HEK293 (cell line): ENCODE measurements around the gene PHGDH.
A peak's percentile ranks its signal among the peaks of the same experiment; 100 is the strongest.

Experiments
- EGR2 ChIP-seq: fragments of 450-650 bp; formaldehyde crosslinking; IDR thresholded peaks from 2 replicates; pipeline ENCODE4 v1.5.1; 2016; ENCODE audit warnings: low read depth, missing biosample characterization, missing genetic modification characterization
- GLI2 ChIP-seq: fragments of 450-650 bp; formaldehyde crosslinking; IDR thresholded peaks from 2 replicates; pipeline ENCODE4; 2017; ENCODE audit warnings: missing biosample characterization, missing genetic modification characterization, low read depth, borderline replicate concordance
- GLI4 ChIP-seq: fragments of 450-650 bp; formaldehyde crosslinking; IDR thresholded peaks from 2 replicates; pipeline ENCODE4 v1.5.1; 2016; ENCODE audit warnings: missing biosample characterization, missing genetic modification characterization
- HOXA7 ChIP-seq: sonication (generic); formaldehyde crosslinking; IDR thresholded peaks from 2 replicates; pipeline ENCODE4 v1.8.1; 2022; ENCODE audit warnings: missing genetic modification reagents, borderline replicate concordance
- HOXC10 ChIP-seq: sonication (generic); formaldehyde crosslinking; IDR thresholded peaks from 2 replicates; pipeline ENCODE4 v1.8.1; 2023; ENCODE audit warnings: mild to moderate bottlenecking, missing genetic modification reagents
- KLF1 ChIP-seq: fragments of 450-650 bp; formaldehyde crosslinking; IDR thresholded peaks from 2 replicates; pipeline ENCODE4 v1.5.1; 2016; ENCODE audit warnings: missing biosample characterization, missing genetic modification characterization
- KLF10 ChIP-seq: fragments of 450-650 bp; IDR thresholded peaks from 2 replicates; pipeline ENCODE4 v1.5.1; 2018; ENCODE audit warnings: missing biosample characterization, mild to moderate bottlenecking, missing genetic modification characterization
- KLF16 ChIP-seq: fragments of 450-650 bp; formaldehyde crosslinking; IDR thresholded peaks from 2 replicates; pipeline ENCODE4 v1.5.1; 2017; ENCODE audit warnings: missing biosample characterization, missing genetic modification characterization
- KLF9 ChIP-seq: fragments of 450-650 bp; formaldehyde crosslinking; IDR thresholded peaks from 2 replicates; pipeline ENCODE4 v1.5.1; 2016; ENCODE audit warnings: missing biosample characterization, missing genetic modification characterization, low read depth
- MEIS1 ChIP-seq: sonication (generic); formaldehyde crosslinking; IDR thresholded peaks from 2 replicates; pipeline ENCODE4 v1.8.1; 2022; ENCODE audit warnings: missing genetic modification reagents, mild to moderate bottlenecking, borderline replicate concordance
- PRDM4 ChIP-seq: fragments of 450-650 bp; formaldehyde crosslinking; IDR thresholded peaks from 2 replicates; pipeline ENCODE4 v1.5.1; 2017; ENCODE audit warnings: missing biosample characterization, missing genetic modification characterization
- PRDM6 ChIP-seq: fragments of 450-650 bp; formaldehyde crosslinking; IDR thresholded peaks from 2 replicates; pipeline ENCODE4 v1.5.1; 2017; ENCODE audit warnings: missing biosample characterization, missing genetic modification characterization
- SP7 ChIP-seq: fragments of 450-650 bp; formaldehyde crosslinking; IDR thresholded peaks from 2 replicates; pipeline ENCODE4 v1.5.1; 2016; ENCODE audit warnings: missing biosample characterization, missing genetic modification characterization
- TCF7L2 ChIP-seq: IDR thresholded peaks from 2 replicates; pipeline ENCODE4 v1.6.1; 2011; ENCODE audit warnings: low read depth, mild to moderate bottlenecking, inconsistent platforms, low read length, moderate library complexity, borderline replicate concordance
- WT1 ChIP-seq: fragments of 450-650 bp; formaldehyde crosslinking; IDR thresholded peaks from 2 replicates; pipeline ENCODE4 v1.5.1; 2016; ENCODE audit warnings: missing biosample characterization, missing genetic modification characterization
- ZBTB17 ChIP-seq: fragments of 450-650 bp; formaldehyde crosslinking; IDR thresholded peaks from 2 replicates; pipeline ENCODE4 v1.5.1; 2016; ENCODE audit warnings: missing biosample characterization, missing genetic modification characterization
- ZBTB20 ChIP-seq: fragments of 450-650 bp; formaldehyde crosslinking; IDR thresholded peaks from 2 replicates; pipeline ENCODE4 v1.5.1; 2016; ENCODE audit warnings: missing biosample characterization, missing genetic modification characterization
- ZBTB21 ChIP-seq: fragments of 450-650 bp; formaldehyde crosslinking; IDR thresholded peaks from 2 replicates; pipeline ENCODE4 v1.5.1; 2017; ENCODE audit warnings: missing biosample characterization, missing genetic modification characterization
- ZFHX2 ChIP-seq: fragments of 450-650 bp; formaldehyde crosslinking; conservative IDR thresholded peaks from 2 replicates; pipeline ENCODE4 v1.5.1; 2016; ENCODE audit warnings: missing biosample characterization, missing genetic modification characterization
- ZNF132 ChIP-seq: fragments of 450-650 bp; formaldehyde crosslinking; IDR thresholded peaks from 2 replicates; pipeline ENCODE4 v1.5.1; 2017; ENCODE audit warnings: missing biosample characterization, missing genetic modification characterization, borderline replicate concordance
- ZNF16 ChIP-seq: fragments of 450-650 bp; formaldehyde crosslinking; IDR thresholded peaks from 2 replicates; pipeline ENCODE4 v1.5.1; 2016; ENCODE audit warnings: low read depth, missing biosample characterization, missing genetic modification characterization
- ZNF223 ChIP-seq: fragments of 450-650 bp; formaldehyde crosslinking; IDR thresholded peaks from 2 replicates; pipeline ENCODE4 v1.5.1; 2016; ENCODE audit warnings: missing biosample characterization, missing genetic modification characterization
- ZNF335 ChIP-seq: fragments of 450-650 bp; formaldehyde crosslinking; conservative IDR thresholded peaks from 2 replicates; pipeline ENCODE4 v1.5.1; 2016; ENCODE audit warnings: missing biosample characterization, missing genetic modification characterization
- ZNF366 ChIP-seq: fragments of 450-650 bp; formaldehyde crosslinking; conservative IDR thresholded peaks from 2 replicates; pipeline ENCODE4 v1.5.1; 2016; ENCODE audit warnings: missing biosample characterization, missing genetic modification characterization
- ZNF394 ChIP-seq: fragments of 450-650 bp; formaldehyde crosslinking; IDR thresholded peaks from 2 replicates; pipeline ENCODE4 v1.5.1; 2016; ENCODE audit warnings: missing biosample characterization, missing genetic modification characterization, mild to moderate bottlenecking, moderate library complexity, borderline replicate concordance
- ZNF398 ChIP-seq: fragments of 450-650 bp; formaldehyde crosslinking; IDR thresholded peaks from 2 replicates; pipeline ENCODE4 v1.5.1; 2017; ENCODE audit warnings: missing biosample characterization, missing genetic modification characterization
- ZNF561 ChIP-seq: fragments of 450-650 bp; IDR thresholded peaks from 2 replicates; pipeline ENCODE4 v1.5.1; 2018; ENCODE audit warnings: missing biosample characterization, missing genetic modification characterization, borderline replicate concordance
- ZNF585B ChIP-seq: fragments of 450-650 bp; formaldehyde crosslinking; IDR thresholded peaks from 2 replicates; pipeline ENCODE4 v1.5.1; 2016; ENCODE audit warnings: missing biosample characterization, missing genetic modification characterization
- ZNF610 ChIP-seq: fragments of 450-650 bp; formaldehyde crosslinking; IDR thresholded peaks from 2 replicates; pipeline ENCODE4 v1.5.1; 2016; ENCODE audit warnings: missing biosample characterization, missing genetic modification characterization, borderline replicate concordance
- ZNF645 ChIP-seq: fragments of 450-650 bp; formaldehyde crosslinking; IDR thresholded peaks from 2 replicates; pipeline ENCODE4; 2016; ENCODE audit warnings: missing biosample characterization, missing genetic modification characterization
- ZNF660 ChIP-seq: fragments of 450-650 bp; IDR thresholded peaks from 2 replicates; pipeline ENCODE4 v1.5.1; 2018; ENCODE audit warnings: missing biosample characterization, mild to moderate bottlenecking, missing genetic modification characterization
- ZNF776 ChIP-seq: fragments of 450-650 bp; formaldehyde crosslinking; IDR thresholded peaks from 2 replicates; pipeline ENCODE4 v1.5.0; 2017; ENCODE audit warnings: missing biosample characterization, missing genetic modification characterization, borderline replicate concordance
- ZNF791 ChIP-seq: fragments of 450-650 bp; formaldehyde crosslinking; IDR thresholded peaks from 2 replicates; pipeline ENCODE4 v1.5.1; 2016; ENCODE audit warnings: missing biosample characterization, missing genetic modification characterization
- ZNF837 ChIP-seq: fragments of 450-650 bp; formaldehyde crosslinking; IDR thresholded peaks from 2 replicates; pipeline ENCODE4 v1.5.1; 2016; ENCODE audit warnings: missing biosample characterization, missing genetic modification characterization
- ZSCAN30 ChIP-seq: fragments of 450-650 bp; IDR thresholded peaks from 2 replicates; pipeline ENCODE4 v1.5.1; 2018; ENCODE audit warnings: missing biosample characterization, mild to moderate bottlenecking, missing genetic modification characterization, moderate library complexity

PHGDH gene

GRCh38 chr1:119713749-119714456 lies 2.2 kb downstream of the PHGDH start (continued):
- TF ChIP-seq KLF9 (tag by site-specific recombination) (peak; percentile 60; the same call in 1 of the 2 replicates), HOXA7 (CRISPR knock-in tag) (no peak), ZNF791 (tag by site-specific recombination) (no peak), ZNF660 (peak; percentile 93), ZSCAN30 (tag by site-specific recombination) (peak; percentile 58; the same call in 1 of the 2 replicates), KLF16 (tag by site-specific recombination) (peak; percentile 60), ZBTB20 (tag by site-specific recombination) (peak; percentile 71), GLI2 (tag by site-specific recombination) (no peak), ZNF645 (tag by site-specific recombination) (no peak), EGR2 (peak; percentile 60), ZNF398 (peak; percentile 80), ZNF776 (tag by site-specific recombination) (no peak), PRDM6 (0 out of 2 replicates have a peak, but pooled peaks have one; percentile 6), ZNF585B (tag by site-specific recombination) (no peak), ZNF335 (no peak), ZNF837 (tag by site-specific recombination) (no peak), KLF1 (tag by site-specific recombination) (peak; percentile 75), ZNF561 (peak; percentile 61; the same call in 1 of the 2 replicates), PRDM4 (tag by site-specific recombination) (peak; percentile 24; the same call in 1 of the 2 replicates), ZNF366 (tag by site-specific recombination) (peak; percentile 62; the same call in 1 of the 2 replicates), HOXC10 (CRISPR knock-in tag) (no peak), ZBTB21 (tag by site-specific recombination) (peak; percentile 62), GLI4 (tag by site-specific recombination) (no peak), SP7 (tag by site-specific recombination) (peak; percentile 98), ZNF16 (tag by site-specific recombination) (no peak), ZNF394 (tag by site-specific recombination) (no peak), ZNF223 (tag by site-specific recombination) (no peak), ZNF132 (tag by site-specific recombination) (no peak), ZNF610 (no peak), ZFHX2 (tag by site-specific recombination) (peak; percentile 79), TCF7L2 (no peak), KLF10 (tag by site-specific recombination) (0 out of 2 replicates have a peak, but pooled peaks have one; percentile 62), ZBTB17 (tag by site-specific recombination) (peak; percentile 10; the same call in 1 of the 2 replicates), WT1 (peak; percentile 84), MEIS1 (CRISPR knock-in tag) (no peak)
